HG03039 (cell line): ENCODE data around the gene TYMS.
A peak's percentile ranks its signal among the peaks of the same experiment; 100 is the strongest.

Source experiments
- ATAC-seq: cut with Tn5 transposase; IDR thresholded peaks from one replicate; pipeline ENCODE4 v1.9.1; 2021; ENCODE audit warnings: mild to moderate bottlenecking, moderate library complexity; ENCODE audit not compliant: unreplicated experiment

Gene TYMS

GRCh38 chr18:644395-645004 lies 13.0 kb upstream of the TYMS start:
- ATAC-seq, result no peak

DNA sequence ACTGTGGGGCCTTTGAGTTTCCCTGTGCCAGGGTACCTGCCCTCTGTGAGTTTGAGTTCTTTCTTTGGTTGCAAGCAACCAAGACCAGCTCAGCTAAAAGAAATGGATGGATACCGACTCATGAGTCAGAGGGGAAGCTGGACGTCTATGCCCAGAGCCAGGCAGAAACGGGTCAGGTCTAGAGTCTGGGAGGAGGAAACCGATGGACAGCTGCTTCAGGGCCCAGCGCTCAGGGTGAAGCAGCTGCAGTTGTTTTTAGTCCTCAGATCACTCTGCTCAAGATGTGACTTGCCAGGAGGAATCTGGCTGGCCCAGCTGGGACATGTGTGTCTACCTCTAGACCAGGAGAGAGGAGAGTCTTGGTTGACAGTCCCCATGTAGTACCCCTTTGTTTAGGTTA lies 10.1 kb upstream of the TYMS start:
- no peak for ATAC-seq

DNA sequence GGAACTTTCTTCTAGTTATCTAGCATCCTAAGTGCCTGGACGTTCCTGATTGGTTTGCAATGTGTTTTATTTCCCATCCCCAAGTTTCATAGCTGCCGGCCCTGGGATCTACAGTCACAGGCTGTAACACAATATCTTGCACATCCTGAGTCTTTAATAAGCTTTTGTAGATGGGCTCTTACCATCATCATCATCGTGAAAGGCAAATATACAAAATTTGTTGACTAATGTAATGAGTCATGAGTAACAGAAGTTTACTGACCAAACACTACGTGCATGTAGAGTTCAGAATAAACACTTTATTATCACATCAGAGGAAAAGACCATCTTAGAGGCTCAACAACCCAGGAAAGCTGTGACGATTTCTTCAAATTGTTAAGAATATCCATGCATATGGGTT lies 8.1 kb upstream of the TYMS start:
- ATAC-seq, result no peak

DNA sequence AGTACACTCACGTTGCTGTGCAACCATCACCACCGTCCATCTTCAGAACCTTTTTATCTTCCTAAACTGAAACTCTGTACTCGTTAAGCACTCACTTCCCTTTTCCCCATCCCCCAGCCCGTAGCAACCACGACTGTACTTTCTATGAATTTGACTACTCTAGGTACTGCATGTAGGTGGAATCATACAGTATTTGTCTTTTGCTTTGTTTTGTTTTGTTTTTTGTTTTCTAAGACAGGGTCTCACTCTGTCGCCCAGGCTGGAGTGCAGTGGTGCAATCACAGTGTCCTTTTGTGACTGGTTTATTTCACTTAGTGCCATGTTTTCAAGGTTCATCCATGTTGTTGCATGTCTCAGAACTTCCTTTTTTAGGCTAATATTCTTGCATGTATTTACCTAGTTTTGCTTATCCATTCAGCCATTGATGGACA lies 7.0 kb upstream of the TYMS start:
- ATAC-seq, result peak; percentile 96

DNA sequence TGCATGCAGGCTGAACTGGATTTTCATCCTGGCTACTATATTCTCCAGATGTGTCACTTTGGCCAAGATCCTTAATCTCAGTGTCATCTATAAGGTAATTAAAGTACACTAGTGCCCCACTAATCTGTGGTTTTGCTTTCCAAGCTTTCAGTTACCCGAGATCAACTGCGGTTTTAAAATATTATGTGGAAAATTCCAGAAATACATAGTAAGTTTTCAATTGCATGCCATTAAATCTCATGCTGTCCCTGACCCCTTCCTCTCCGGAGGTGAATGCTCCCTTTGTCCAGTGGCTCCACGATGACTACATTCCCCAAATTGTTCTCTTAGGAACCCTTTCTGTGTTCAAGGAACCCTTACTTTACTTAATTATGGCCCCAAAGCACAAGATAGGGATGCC lies 5.3 kb upstream of the TYMS start:
- ATAC-seq, result no peak

- ATAC-seq, result no peak
Observed at GRCh38 chr18:653512-653911, 3.9 kb upstream of the TYMS start.

GRCh38 chr18:654601-655000 lies 2.9 kb upstream of the TYMS start:
- ATAC-seq, result no peak

- no peak for ATAC-seq
Observed at GRCh38 chr18:655445-655844, 2.0 kb upstream of the TYMS start.

- peak; percentile 51 for ATAC-seq
Observed at GRCh38 chr18:658001-658946, 821 bp downstream of the TYMS start.

GRCh38 chr18:658947-659533 lies 1.6 kb downstream of the TYMS start:
- ATAC-seq, result no peak

GRCh38 chr18:659597-659996 lies 2.1 kb downstream of the TYMS start:
- ATAC-seq, result no peak

DNA sequence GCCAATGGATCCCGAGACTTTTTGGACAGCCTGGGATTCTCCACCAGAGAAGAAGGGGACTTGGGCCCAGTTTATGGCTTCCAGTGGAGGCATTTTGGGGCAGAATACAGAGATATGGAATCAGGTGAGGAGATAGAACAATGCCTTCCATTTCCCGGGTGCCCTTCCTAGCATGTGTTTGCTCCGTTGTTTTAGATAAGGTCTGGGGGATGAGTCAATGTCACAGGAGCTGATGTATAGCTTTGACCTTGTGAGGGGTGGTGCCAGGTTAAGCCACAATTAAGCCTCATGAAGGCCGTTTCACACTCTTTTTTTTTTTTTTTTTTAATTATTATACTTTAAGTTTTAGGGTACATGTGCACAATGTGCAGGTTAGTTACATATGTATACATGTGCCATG lies 4.7 kb downstream of the TYMS start:
- ATAC-seq, result no peak

GRCh38 chr18:666177-666576 lies 8.7 kb downstream of the TYMS start:
- no peak for ATAC-seq

- ATAC-seq, result no peak
Observed at GRCh38 chr18:666628-667027, 9.2 kb downstream of the TYMS start.

DNA sequence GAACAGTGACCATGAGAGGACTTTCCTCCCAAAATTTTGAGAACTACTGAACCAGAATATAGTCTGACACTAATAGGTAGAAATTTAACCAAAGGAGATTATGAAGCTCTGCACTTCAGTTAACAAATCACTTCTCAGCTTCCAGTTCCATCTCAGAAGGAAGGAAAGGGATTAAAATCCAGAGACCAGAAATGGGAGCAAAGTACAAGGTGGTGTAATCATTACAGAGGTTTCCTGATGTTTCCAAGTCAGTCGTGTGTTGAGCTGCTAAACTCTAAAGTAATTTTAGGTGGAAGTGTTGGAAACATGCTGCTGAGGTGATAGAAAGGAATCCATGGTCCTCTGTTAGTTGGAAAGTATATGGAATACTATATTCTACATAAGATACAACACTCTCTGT lies 10.8 kb downstream of the TYMS start:
- ATAC-seq, result no peak

GRCh38 chr18:669077-669476 lies 11.6 kb downstream of the TYMS start:
- no peak for ATAC-seq

- no peak for ATAC-seq
Observed at GRCh38 chr18:670522-670921, 13.1 kb downstream of the TYMS start.

DNA sequence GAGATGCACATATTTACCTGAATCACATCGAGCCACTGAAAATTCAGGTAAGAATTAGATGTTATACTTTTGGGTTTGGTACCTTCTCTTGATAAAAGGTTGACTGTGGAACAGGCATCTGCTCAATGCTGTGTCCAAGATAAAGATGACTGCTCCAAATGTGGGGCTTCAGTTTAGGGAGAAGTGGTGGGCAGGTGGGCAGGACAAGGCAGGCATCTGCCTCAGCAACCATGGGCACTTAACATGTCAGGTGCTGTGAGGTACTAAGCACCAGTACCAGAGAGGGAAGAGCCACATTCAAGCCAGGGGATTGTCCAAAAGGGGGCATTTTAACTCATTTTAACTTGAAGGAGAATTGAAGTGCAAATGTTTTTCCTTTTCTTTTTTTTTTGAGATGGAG lies 14.0 kb downstream of the TYMS start:
- no peak for ATAC-seq

- ATAC-seq, result no peak
Observed at GRCh38 chr18:673317-673716, 15.9 kb downstream of the TYMS start.

DNA sequence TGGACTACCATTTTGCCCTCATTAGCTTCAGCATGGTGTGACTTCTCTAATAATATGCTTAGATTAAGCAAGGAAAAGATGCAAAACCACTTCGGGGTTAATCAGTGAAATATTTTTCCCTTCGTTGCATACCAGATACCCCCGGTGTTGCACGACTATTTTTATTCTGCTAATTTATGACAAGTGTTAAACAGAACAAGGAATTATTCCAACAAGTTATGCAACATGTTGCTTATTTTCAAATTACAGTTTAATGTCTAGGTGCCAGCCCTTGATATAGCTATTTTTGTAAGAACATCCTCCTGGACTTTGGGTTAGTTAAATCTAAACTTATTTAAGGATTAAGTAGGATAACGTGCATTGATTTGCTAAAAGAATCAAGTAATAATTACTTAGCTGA lies 16.3 kb downstream of the TYMS start:
- no peak for ATAC-seq

DNA sequence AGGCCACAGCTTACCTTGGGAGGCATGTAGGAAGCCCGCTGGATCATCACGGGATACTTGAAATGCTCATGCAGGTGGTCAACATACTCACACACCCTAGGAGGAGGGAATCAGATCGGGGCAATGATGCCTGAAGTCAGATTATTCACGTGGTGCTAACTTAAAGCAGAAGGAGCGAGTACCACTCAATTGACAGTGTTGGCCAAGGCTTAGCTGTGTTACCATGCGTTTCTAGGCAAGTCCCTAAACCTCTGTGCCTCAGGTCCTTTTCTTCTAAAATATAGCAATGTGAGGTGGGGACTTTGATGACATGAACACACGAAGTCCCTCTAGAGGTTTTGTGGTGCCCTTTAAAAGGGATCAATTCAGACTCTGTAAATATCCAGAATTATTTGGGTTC lies 17.9 kb downstream of the TYMS start:
- ATAC-seq, result no peak

DNA sequence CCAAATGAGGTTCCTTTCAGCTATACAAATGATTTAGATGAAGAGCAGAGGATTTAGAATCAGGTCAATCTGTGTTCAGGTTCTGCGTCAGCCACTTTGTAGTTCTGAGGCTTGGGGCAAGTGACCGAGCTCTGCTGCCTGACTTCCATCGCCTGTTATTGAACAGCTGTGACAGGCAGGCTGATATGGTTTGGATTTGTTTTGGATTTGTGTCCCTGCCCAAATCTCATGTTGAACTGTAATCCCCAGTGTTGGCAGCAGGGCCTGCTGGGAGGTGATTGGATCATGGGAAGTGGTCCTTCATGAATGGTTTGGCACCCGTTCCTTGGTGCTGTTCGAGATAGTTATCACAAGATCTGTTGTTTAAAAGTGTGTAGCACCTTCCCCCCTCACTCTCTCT lies 18.6 kb downstream of the TYMS start:
- no peak for ATAC-seq
